Muscle of arm (tissue), 12 donors: ENCODE results near the gene GATC. TPM values are rescaled to one million over a fixed set of nuclear protein-coding genes. Genes with fewer than 3 reads are reported as not detected.

Source experiments
- DNase-seq: peaks from one replicate; pipeline ENCODE4 v3.0.0-alpha.2; 2013
- polyA plus RNA-seq, 12 donors: library from polyadenylated mRNA; unstranded; fragments of 120-200 nt; gene quantifications; one replicate each; pipeline ENCODE4 v1.2.1, GENCODE V29; 2013; ENCODE audit not compliant: insufficient read length in 12 of 12

GATC gene
- polyA plus RNA-seq, 12 donors: 10.6 to 22.1 (median 16.9) TPM; not detected in 1

DNA sequence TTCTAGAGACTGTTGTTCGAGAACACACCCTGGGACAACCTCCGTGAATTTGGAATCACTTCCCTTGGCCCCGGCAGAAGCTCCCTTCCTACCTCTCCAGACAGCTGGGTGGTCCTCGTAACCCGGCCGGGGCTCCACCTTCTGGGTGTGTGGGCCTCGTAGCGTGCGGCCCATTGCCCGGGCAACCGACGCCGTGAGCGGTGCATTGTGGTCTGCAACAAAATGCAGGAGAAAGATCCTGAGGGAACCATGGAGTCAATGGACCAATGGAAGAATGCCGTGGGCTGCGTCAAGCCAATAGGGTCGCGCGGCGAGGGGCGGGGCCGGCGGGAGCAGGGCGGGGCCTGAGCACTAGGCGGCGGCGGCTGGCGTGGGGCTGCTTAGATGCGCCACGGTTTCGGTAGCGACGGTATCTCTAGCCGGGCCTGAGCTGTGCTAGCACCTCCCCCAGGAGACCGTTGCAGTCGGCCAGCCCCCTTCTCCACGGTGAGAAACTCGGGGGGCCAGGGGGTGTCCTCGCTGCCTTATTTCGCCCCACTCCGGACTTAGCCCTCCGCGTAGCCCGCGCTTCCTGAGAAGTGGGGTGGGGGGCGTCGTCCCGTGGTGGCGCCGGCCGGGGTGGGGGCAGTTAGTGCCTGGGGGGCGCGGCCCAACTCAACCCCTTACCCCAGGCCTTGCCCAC lies 49.6 kb downstream of the GATC start, which contains the start of gene DYNLL1:
Gene DYNLL1, plus strand, starts transcription at position 383 of the 682 bp plus-strand sequence. CDS start 309 bp downstream, outside the sequence.
- peak; percentile 98 for DNase-seq

- DNase-seq: peak; percentile 51
Measured at GRCh38 chr12:120496413-120497340, 50.4 kb downstream of the GATC start.

GRCh38 chr12:120497524-120498150 lies 51.4 kb downstream of the GATC start:
- DNase-seq: no peak

DNA sequence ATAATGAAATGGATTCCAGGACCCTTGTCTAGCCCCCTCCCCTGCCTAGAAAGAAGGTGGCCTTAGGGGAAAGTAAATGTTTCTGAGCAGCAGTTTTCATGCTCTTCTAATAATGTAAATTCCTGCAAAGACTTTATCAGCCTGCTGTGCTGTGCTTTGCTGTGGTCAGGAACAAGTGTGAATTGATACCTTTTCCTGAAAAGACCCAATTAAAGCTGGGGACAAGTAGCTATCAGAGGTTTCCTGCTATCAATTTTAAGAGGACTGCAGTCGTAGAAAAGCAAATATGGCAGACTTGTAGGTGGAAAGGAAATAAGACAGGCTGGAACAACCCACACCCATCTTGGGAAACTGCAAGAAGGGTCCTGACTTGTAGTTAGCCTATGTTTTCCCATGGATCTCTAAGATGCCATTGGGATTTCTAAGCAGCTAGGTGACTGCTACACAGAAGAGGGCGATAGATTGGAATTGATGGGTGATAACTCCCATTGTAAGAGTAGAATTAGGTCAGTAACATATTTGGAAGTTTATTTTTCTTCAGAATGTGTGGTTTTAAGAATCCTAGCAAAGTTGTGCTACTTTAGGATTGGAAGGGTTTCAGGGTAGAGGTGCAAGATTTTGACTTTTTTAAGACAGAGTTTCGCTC lies 52.7 kb downstream of the GATC start:
- DNase-seq: no peak

DNA sequence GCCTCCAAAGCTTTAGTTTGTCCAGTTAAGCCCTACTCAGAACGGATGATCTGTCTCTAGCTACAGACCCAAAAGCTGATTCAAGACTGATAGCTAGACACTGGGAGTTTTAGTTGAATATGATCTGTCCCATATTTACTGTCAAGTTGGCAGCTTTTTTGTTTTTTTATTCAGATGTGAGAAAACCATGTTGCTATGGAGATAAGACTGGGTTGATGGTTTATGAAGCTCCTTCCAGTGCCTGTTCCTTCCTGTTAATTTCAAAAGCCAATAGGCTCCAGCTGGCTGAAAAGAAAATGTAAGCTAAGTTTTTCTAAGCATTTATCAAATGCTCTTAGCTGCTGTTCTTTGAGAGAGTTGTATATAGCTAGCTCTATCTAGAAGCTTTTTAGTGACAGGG lies 54.3 kb downstream of the GATC start:
- no peak for DNase-seq

DNA sequence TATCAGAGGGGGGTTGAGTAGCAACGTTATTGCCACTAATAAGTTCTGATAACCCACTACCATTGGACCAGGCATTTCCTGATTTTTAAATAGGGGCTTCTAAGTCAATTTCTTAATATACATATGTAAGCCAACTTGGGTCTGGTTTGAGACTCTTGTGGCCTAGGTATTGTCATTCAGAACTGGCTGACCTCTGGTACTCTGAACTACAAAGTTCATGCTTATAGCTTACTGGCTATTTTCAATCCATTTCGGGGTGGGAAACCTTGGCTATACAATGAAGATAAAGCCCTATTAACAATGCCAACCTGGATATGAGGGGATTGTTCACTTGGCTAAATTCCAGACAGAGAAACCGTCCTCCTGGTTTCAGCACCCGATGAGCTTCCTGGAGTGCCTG lies 58.3 kb downstream of the GATC start:
- DNase-seq: no peak

DNA sequence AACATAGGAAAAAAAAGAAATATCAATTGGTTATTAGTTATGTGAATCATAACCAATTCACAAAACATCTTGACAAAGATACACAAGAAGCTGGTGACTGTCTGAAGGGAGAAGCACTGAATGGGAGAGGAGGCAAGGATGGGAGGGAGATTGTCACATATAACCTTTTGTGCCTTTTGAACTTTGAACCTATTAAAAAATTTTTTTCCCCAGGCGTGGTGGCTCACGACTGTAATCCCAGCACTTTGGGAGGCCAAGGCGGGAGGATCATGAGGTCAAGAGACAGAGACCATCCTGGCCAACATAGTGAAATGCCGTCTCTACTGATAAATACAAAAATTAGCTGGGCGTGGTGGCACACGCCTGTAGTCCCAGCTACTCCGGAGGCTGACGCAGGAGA lies 62.3 kb downstream of the GATC start:
- DNase-seq: no peak

Other genes with a start within 250 kb of the GATC start
- gene RPLP0, start 245.3 kb upstream of the GATC start, polyA plus RNA-seq: 1,000 to 10,000 TPM in 11 of 12 donors, not detected in 1; 2,616 to 4,293 (median 3,683) TPM
- gene PXN, start 180.7 kb upstream of the GATC start, polyA plus RNA-seq: 100 to 1,000 TPM in 11 of 12 donors, 10 to 100 TPM in 1; 99.4 to 450 (median 171) TPM
- gene RNU4-2, start 154.5 kb upstream of the GATC start, polyA plus RNA-seq: 1 to 10 TPM in 1 of 12 donors, not detected in 11; 1.8 TPM
- gene RNU4-1, start 153.2 kb upstream of the GATC start, polyA plus RNA-seq: not detected
- gene SIRT4, start 144.1 kb upstream of the GATC start, polyA plus RNA-seq: 1 to 10 TPM in 10 of 12 donors, not detected in 2; 2.0 to 6.6 (median 4.3) TPM
- gene PLA2G1B, start 118.7 kb upstream of the GATC start, polyA plus RNA-seq: under 1 TPM in 1 of 12 donors, not detected in 11; 0.55 TPM
- gene MSI1, start 77.3 kb upstream of the GATC start, polyA plus RNA-seq: 1 to 10 TPM in 11 of 12 donors, not detected in 1; 3.0 to 6.5 (median 4.0) TPM
- 100 to 1,000 TPM in 6 of 12 donors, 10 to 100 TPM in 5, not detected in 1; 80.1 to 195 (median 107) TPM for gene COX6A1, start 8.3 kb upstream of the GATC start, polyA plus RNA-seq
- gene TRIAP1, start 60 bp upstream of the GATC start, polyA plus RNA-seq: 10 to 100 TPM in 11 of 12 donors, not detected in 1; 16.8 to 43.3 (median 35.4) TPM
- gene SRSF9, start 23.3 kb downstream of the GATC start, polyA plus RNA-seq: 100 to 1,000 TPM in 4 of 12 donors, 10 to 100 TPM in 8; 72.6 to 467 (median 93.0) TPM
- 100 to 1,000 TPM in 11 of 12 donors, not detected in 1; 258 to 571 (median 356) TPM for gene DYNLL1, start 49.7 kb downstream of the GATC start, polyA plus RNA-seq
- gene COQ5, start 82.7 kb downstream of the GATC start, polyA plus RNA-seq: 10 to 100 TPM in 11 of 12 donors, not detected in 1; 25.1 to 42.2 (median 36.7) TPM
- 100 to 1,000 TPM in 11 of 12 donors, not detected in 1; 124 to 271 (median 165) TPM for gene RNF10, start 87.9 kb downstream of the GATC start, polyA plus RNA-seq
- gene POP5, start 135.0 kb downstream of the GATC start, polyA plus RNA-seq: 10 to 100 TPM in 11 of 12 donors, not detected in 1; 19.8 to 45.7 (median 24.0) TPM
- gene CABP1, start 194.2 kb downstream of the GATC start, polyA plus RNA-seq: 1 to 10 TPM in 10 of 12 donors, not detected in 2; 1.2 to 4.9 (median 1.9) TPM
- gene MLEC, start 240.7 kb downstream of the GATC start, polyA plus RNA-seq: 10 to 100 TPM in 11 of 12 donors, not detected in 1; 62.0 to 97.5 (median 82.6) TPM